NCI-H2227 treated with DMSO at 0.1 percent for 48 hours (cell line): ENCODE data around the gene RASGEF1C.
"Not testable (repeated sequence)": the region's sequence is repeated elsewhere in the genome, so short reads cannot be mapped to it uniquely, and the experiment has no call there.

Experiments used
- DNase-seq: peaks from one replicate; lab custom pipeline; 2025; lab: John Stamatoyannopoulos, UW

Gene RASGEF1C

DNA sequence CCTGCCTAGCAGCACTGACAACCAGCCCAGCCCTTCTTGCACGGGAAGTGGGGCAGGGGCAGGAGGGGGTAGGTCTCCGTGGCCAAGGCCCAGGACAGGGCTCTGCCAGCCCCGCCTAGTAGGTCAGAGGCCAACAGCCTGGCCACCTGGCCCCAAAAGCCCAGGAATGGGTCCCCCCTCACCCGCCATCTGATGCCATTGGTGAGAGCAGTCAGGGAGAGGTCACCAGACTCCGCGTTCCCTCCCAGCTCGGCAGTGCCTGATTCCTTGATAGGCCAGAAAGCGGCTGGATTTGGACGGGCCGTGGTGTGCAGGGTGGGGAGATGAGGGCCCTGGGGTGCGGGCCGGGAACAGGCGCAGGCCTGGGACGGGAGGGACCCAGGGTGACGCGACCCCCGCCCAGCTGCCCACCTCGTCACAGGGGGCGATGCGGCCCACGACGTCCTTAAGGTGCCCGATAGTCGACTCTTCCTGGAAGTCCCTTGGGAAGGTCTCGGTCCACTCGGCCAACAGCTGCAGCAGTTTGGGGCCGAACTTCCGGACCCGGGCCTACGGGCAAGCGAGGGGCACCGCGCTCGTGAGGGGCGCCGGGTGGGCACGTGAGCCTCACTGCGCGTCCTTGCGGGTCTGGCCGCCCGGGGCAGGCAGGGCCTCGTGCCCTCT is 72.9 kb downstream of the RASGEF1C start:
- no peak for DNase-seq

- no peak for DNase-seq
These were observed 73.7 kb downstream of the RASGEF1C start for GRCh38 chr5:180135128-180135955.

DNA sequence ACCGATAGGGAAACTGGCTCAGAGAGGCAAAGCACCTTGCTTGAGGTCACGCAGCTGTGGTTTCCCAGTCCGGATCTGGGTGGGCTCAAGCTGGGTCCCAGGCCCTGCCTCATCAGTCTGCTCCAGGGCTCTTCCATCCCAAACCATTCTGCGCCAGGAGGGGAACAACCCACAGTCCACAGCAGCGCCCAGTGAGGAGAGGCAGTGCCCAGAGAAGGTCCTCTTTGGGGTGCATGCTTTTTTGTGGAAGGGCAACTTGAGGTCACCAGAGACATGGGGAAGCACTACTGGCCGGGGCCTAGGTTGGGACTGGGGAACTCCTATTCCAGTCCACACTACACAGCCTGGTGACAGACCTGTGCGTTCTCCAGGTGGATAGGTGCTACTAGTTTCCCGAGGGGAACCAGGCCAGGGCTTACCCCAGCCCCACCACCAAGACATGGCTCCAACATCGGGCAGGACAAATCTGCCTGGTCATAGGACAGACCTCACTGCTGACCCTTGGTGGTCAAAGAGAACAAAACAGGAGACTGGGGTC is 75.0 kb downstream of the RASGEF1C start:
- no peak for DNase-seq

DNA sequence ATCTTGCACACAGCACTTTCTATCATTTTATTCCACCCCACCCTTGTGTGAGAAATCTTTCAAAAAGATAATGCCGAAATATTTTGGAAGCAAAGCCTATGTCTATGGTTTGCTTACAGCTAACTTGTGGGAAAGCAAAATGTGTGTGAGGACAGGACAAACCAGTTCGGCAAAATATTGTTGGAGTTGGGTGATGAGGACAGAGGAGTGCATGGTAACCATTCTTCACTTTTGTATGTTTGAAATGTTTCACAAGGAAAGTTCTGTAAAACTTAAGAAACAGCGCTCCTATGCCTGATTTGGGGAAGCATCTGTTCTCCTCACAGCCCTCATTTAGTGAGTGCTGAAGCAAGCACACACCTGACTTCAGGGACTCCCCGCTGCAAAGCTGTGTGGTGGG is 75.5 kb downstream of the RASGEF1C start:
- no peak for DNase-seq

- DNase-seq: no peak
These were observed 76.0 kb downstream of the RASGEF1C start for GRCh38 chr5:180133060-180133459.

DNA sequence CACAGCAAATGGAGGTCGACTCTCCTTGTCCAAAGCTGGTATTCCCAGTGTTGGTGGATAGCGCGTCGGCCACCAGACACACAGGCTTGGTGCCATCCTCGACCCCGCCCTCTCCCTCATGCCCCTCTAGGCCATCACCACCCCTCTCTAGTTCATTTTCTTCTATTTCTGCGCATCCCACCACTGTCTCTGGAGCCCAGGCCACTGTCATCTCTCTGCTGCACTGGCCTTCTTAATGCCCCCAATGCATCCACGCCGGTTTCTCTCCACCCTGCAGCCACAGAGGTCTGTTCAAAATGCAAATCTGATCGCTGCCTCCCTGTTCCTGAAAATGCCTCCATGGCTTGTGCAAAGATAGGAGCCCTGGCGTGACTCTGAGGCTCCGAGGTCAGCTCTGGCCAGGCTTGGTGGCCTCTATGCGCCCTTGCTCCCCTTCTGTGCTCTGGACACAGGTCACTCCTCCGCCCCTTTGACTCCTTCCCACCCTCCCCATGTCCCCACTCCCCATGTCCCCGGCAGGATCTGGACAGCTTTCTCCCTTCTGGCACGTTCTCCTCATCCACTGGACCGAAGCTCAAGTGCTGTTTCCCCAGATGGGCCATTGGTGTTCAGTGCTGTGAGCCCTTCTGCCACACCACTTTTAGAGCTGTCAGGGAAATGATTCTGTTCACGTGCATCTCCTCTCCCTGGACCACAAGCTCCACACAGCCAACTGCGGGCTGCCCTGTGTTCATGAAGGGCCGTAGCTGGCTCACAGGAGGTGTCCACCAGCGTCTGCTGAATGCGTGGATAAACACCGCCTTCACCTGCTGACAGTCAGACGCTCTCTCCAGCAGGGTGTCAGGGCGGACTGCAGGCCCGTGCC is 77.9 kb downstream of the RASGEF1C start:
- no peak for DNase-seq

GRCh38 chr5:180130291-180130869 is 78.6 kb downstream of the RASGEF1C start:
- no peak for DNase-seq

DNA sequence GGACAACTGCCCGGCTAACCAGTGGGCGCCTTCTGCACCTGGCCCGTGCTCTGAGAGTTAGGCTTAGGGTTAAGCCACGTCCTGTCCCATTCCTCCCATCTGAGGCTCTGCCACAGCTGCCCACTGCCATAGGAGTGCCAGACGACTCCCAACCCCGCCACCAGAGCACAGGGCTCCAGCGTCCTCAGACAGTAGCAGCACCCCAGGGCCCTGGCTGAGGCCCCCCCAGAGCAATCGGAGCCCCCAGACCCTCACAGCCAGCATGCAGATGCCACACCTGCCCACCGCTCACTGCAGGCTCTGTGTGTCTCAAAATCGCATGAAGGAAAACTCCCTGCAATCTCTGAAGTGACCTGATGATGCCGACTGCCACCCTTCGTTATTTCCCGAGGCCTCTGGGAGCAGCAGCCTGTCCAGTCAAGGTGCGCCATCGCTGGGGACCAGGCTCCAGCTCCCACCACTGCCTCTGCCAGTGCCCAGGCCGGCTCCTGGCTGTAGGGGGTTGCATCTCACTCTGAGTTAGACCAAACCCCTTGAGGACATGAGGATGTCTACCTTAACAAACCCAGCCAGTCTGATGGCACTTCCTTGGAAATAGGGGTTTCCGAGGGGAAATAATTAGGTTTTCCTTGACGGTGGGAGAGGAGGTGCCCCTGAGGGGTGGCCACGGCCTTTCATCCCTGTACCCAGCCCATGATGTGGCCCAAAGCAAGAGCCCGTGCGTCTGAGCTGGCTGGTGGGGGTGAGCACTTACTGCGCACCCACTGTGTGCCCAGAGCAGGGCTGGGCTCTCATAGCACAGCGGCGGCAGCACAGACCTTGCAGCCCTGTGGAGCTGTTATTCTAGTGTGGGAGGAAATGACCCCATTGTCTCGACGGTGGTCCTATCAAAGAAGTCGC is 79.5 kb downstream of the RASGEF1C start:
- no peak for DNase-seq

- no peak for DNase-seq
These were observed 80.2 kb downstream of the RASGEF1C start for GRCh38 chr5:180128671-180129261.

GRCh38 chr5:180127682-180128670 is 81.0 kb downstream of the RASGEF1C start:
- DNase-seq: no peak

DNA sequence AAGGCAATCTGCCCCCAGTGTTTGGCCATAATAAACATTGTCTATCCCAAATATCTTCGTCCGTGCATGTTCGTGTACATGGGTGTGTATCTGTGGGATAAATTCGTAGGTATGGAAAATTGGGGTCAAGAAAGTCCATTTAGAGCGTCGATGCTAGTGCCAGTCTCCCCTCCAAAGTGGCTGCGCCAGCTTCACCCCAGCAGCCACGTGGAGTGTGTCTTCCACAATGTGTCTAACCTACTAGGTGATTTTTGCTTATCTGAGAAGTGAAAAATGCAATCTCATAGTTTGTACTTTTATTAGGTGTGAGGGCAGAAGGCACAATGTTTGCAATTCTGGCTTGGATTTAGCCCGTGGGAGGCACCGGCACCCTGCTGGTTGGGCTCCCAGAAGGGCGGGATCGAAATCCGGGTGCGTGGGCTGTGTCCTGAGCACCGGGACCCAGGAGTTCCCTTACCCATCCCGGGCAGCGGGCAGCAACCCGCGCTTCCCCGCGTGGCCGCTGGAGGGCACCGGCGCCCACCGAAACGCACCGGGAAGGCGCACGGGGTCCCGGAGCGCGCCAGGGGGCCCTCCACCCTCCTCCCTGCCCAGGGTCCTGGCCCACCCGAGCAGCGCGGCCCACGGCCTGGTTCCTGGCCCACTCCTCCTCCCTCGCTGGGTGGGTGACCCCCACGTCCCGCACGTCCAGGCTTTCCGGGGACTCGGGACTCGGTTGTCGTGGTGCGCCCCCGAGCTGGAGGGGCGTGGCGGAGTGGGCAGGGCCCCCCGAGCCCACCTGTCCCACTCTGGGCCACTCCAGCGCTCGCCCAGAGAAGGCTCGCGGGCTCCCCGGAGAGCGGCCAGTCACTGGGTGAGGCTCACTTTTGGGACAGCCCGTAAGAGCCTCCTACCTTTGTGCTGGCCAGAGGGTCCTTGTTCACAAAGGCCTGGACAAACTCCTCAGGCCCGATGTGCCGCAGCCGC is 82.0 kb downstream of the RASGEF1C start:
- no peak for DNase-seq

- DNase-seq: not testable (repeated sequence)
These were observed 82.9 kb downstream of the RASGEF1C start for GRCh38 chr5:180126156-180126555.

DNA sequence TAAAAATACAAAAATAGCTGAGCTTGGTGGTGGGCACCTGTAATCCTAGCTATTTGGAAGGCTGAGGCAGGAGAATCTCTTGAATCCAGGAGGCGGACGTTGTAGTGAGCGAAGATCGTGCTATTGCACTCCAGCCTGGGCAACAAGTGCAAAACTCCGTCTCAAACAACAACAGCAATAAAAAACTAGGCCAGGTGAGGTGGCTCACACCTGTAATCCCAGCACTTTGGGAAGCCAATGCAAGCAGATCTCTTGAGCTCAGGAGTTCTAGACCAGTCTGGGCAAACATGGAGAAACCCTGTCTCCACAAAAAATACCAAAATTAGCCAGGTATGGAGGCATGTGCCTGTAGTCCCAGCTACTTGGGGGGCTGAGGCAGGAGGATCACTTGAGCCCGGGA is 84.3 kb downstream of the RASGEF1C start:
- DNase-seq: not testable (repeated sequence)

- DNase-seq: no peak
These were observed 86.1 kb downstream of the RASGEF1C start for GRCh38 chr5:180122875-180123274.

- no peak for DNase-seq
These were observed 87.1 kb downstream of the RASGEF1C start for GRCh38 chr5:180121826-180122413.

- DNase-seq: no peak
These were observed 88.5 kb downstream of the RASGEF1C start for GRCh38 chr5:180120237-180121101.

- DNase-seq: no peak
These were observed 89.1 kb downstream of the RASGEF1C start for GRCh38 chr5:180119903-180120236.
